Kidney tubule cell (primary cell): ENCODE measurements around the gene KLHL25.

Experiments used
- DNase-seq: peaks from one replicate; pipeline ENCODE4 v3.0.0-alpha.2; 2018; ENCODE audit warnings: low spot score

The KLHL25 gene

GRCh38 chr15:85760531-85761371 is 34.0 kb downstream of the KLHL25 start:
- DNase-seq = no peak

GRCh38 chr15:85760049-85760448 is 34.7 kb downstream of the KLHL25 start:
- no peak for DNase-seq

- no peak for DNase-seq
Measured at GRCh38 chr15:85759376-85759775, 35.3 kb downstream of the KLHL25 start.

- no peak for DNase-seq
Measured at GRCh38 chr15:85758655-85758978, 36.1 kb downstream of the KLHL25 start.

GRCh38 chr15:85757939-85758654 is 36.6 kb downstream of the KLHL25 start:
- no peak for DNase-seq

- DNase-seq = no peak
Measured at GRCh38 chr15:85757073-85757938, 37.4 kb downstream of the KLHL25 start.

- no peak for DNase-seq
Measured at GRCh38 chr15:85756411-85757072, 38.2 kb downstream of the KLHL25 start.

- DNase-seq = no peak
Measured at GRCh38 chr15:85755942-85756341, 38.8 kb downstream of the KLHL25 start.

- no peak for DNase-seq
Measured at GRCh38 chr15:85755471-85755870, 39.3 kb downstream of the KLHL25 start.

GRCh38 chr15:85754989-85755388 is 39.7 kb downstream of the KLHL25 start:
- DNase-seq = no peak

GRCh38 chr15:85753791-85754452 is 40.8 kb downstream of the KLHL25 start:
- DNase-seq = no peak

GRCh38 chr15:85753261-85753660 is 41.5 kb downstream of the KLHL25 start:
- no peak for DNase-seq

- DNase-seq = peak; percentile 60
Measured at GRCh38 chr15:85752491-85752961, 42.2 kb downstream of the KLHL25 start.

GRCh38 chr15:85752124-85752475 is 42.6 kb downstream of the KLHL25 start:
- no peak for DNase-seq

GRCh38 chr15:85751291-85752123 is 43.2 kb downstream of the KLHL25 start:
- DNase-seq = no peak

- DNase-seq = no peak
Measured at GRCh38 chr15:85750319-85751290, 44.1 kb downstream of the KLHL25 start.

GRCh38 chr15:85749261-85750151 is 45.2 kb downstream of the KLHL25 start:
- DNase-seq = no peak

GRCh38 chr15:85748729-85749128 is 46.0 kb downstream of the KLHL25 start:
- DNase-seq = no peak
